NCI-H446 (cell line): ENCODE data around the gene MEG3.
"Not testable (repeated sequence)": the region's sequence is repeated elsewhere in the genome, so short reads cannot be mapped to it uniquely, and the experiment has no call there.

Experiments
- DNase-seq, 2 experiments: peaks; one replicate each; lab custom pipeline; 2025; lab: John Stamatoyannopoulos, UW

Gene MEG3

GRCh38 chr14:100788942-100789341, 37.0 kb upstream of the MEG3 start:
- DNase-seq = no peak

- no peak for DNase-seq
Measured at GRCh38 chr14:100789460-100790417, 36.2 kb upstream of the MEG3 start.

- DNase-seq = no peak
Measured at GRCh38 chr14:100790502-100791347, 35.2 kb upstream of the MEG3 start.

GRCh38 chr14:100791348-100791735, 34.6 kb upstream of the MEG3 start:
- no peak for DNase-seq

- DNase-seq = no peak
Measured at GRCh38 chr14:100791995-100792394, 33.9 kb upstream of the MEG3 start.

- DNase-seq = no peak
Measured at GRCh38 chr14:100796946-100797345, 29.0 kb upstream of the MEG3 start.

- DNase-seq = no peak
Measured at GRCh38 chr14:100800041-100800440, 25.9 kb upstream of the MEG3 start.

GRCh38 chr14:100801433-100801832, 24.5 kb upstream of the MEG3 start:
- DNase-seq = not testable (repeated sequence)

- DNase-seq = no peak
Measured at GRCh38 chr14:100802179-100802578, 23.7 kb upstream of the MEG3 start.

- no peak for DNase-seq
Measured at GRCh38 chr14:100802766-100803165, 23.2 kb upstream of the MEG3 start.

DNA sequence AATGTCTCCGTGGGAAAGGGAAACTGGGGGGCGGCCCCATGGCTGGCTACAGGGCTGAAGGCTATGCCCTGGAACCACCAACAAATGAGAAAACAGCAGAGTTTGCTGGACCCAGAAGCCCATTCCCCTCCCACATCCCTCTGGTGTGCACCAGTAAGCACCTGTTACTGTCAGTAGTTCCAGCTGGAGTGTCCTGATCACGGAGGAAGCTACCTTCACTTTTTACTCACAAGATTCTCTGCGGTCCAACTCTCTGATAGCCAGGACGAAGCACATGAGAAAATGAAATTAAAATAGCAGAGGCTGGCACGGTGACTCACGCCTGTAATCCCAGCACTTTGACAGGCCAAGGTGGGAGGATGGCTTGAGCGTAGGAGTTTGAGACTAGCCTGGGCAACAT, 22.7 kb upstream of the MEG3 start:
- DNase-seq = no peak

GRCh38 chr14:100803676-100804075, 22.2 kb upstream of the MEG3 start:
- DNase-seq = no peak

GRCh38 chr14:100804138-100804537, 21.8 kb upstream of the MEG3 start:
- no peak for DNase-seq

DNA sequence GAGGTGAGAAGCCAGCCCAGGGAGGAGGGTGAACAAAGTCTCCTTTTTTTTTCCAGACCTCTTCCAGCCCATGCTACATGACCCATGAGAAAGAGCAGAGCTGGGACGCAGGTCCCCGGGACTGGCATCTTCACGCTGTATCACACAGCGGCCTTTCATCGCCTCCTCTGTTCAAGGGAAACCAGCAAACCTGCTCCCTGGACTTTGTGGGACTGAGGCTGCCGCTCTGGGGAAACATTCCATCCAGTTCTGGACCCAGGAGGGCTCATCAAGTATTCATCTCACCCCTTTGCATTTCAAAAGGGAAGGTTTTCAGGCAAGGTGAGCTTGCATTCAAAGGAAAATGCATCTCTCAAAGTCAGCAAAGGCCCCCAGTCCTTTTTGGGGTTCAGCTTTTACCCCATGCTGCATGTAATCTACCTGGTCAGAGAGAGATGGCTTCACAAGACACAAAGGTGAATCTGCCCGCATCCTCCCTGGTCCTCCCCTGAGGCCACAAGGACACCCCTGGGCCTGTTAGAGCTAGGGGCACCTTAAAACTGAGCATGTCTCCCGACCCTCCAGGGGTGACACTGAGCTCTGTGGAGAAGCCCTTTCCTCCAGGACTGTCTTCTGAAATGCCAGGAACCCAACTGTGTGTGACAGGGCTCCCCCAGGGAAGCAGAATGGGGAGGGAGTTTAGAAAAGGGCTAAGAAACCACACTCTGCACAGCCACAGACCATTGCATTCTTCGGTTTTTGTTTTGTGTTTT, 21.2 kb upstream of the MEG3 start:
- no peak for DNase-seq

DNA sequence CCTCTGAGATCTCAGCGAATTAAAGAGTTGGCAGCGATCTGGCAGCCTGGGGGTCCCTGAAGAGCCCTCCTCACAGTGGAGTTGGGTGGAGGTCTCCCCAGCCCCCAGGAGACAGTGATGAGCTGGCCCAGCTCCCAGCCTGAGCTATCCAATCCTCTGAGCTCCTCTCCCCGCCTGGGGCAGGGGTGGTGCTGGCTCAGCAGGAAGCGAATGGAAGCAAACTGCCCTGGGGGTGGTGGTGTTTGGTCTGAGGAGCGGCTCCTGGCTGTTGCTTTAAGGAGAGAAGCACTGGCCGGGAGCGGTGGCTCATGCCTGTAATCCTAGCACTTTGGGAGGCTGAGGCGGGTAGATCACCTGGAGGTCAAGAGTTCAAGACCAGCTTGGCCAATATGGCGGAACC, 19.5 kb upstream of the MEG3 start:
- DNase-seq = no peak

DNA sequence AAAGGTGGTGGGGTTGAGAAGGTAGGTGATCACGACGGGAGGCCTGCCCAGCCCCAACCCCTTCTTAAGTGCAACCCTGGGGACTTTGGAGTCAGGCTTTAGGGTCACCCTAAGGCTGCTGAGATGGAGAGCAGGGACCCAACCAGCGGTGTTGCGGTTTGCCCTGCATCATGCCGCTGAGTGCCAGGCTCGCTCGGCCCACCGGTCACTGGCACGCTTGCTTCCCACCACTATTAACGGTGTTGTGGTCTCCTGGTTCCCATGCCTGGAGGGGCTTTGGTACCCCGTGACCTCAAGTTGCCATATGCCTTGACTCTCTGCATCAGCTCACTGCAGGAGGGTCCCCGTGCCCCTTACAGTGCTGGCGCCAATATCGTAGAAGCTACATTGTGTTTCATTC, 18.4 kb upstream of the MEG3 start:
- no peak for DNase-seq

DNA sequence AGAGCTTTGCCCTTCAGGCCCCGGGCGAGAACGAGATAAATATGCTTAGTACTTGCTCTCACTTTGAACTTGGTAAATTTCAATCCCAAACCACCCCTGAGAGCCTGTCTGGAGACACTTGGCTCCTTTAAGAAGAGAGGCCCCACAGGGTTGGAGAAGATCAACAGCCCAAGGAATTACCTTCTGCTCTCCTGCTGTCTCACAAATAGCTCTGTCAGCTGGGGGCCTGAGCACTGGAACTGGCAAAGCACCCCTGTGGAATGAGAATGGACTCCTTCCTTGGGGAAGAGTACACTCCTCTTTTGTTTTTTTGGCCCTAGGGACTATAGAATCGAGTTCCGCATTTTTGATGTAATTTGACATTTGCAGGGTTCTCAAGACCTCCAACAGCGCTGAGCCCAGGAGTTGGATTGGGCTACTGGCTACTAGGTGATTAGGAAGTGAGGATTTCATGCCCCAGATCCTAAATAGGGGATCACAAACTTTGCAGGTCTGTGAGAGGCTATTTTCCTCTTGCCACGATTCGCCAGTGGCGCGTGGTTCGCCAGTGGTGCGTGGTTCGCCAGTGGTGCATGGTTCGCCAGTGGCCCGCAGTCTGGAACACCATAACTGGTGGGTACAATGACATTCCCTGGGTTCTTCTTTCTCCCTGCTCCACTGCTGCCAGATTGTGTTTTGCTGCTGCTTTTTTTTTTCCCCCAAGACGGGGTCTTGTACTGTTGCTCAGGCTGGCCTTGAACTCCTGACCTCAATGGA, 17.8 kb upstream of the MEG3 start:
- no peak for DNase-seq

DNA sequence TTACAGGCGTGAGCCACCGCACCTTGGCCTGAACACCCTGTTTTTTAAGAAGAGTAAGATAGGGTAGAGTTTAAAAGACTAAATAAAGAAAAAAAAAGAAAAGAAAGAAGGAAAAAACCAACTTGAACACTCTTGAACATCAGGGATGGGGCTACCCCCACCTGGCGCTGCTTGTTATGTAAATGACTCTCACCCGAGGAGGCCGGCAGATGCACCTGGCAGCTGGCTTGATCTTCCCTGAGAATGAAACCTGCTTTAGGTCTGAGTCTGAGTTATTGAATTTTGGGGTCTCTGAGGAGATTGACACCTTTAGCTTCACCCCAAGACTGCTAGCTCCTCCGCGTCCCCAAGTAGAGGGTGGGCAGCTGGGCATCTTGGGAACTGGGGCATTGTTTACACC, 15.5 kb upstream of the MEG3 start:
- no peak for DNase-seq

- no peak for DNase-seq
Measured at GRCh38 chr14:100810861-100811461, 15.0 kb upstream of the MEG3 start.

GRCh38 chr14:100813291-100813690, 12.6 kb upstream of the MEG3 start:
- no peak for DNase-seq
